ENCODE results near the gene FLOT2.

The FLOT2 gene

DNA sequence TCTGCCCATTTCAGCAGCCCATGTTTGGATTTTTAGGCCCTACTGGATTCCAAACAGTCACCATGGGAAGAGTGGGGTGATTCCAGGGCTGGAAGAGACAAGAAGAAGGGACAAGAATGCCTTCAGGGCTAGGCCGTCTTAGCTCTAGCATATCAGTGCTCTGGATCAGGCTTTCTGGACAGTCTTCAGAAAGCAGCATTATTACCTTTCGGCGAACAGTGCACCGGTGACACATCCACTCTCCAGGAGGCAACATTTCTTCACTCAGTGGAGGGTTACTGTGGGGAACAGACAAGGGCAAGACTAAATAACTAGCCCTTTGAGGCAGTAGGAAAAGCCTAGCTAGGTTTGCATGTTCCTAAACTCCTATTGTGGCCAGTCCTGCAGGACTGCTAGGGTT lies 29.3 kb upstream of the FLOT2 start:
- Histone ChIP-seq H3K9me2 (replicated peaks; ENCODE audit: control insufficient read depth, low read length) (no peaks in the 10 kb centered on the region), H3K36me3 (ENCODE audit: control insufficient read depth, low read length) (peaks cover 71% of the 10 kb centered on the region), H3K4me3 (ENCODE audit: low read length) (no peak overlapping the region), H3K27ac (ENCODE audit: low read depth, low read length) (no peak overlapping the region), H3K27me3 (ENCODE audit: control insufficient read depth, low read length) (no peaks in the 10 kb centered on the region), H3K9me3 (ENCODE audit: control insufficient read depth, insufficient read depth, low read length) (no peaks in the 10 kb centered on the region), H3F3A (ENCODE audit: control insufficient read depth, insufficient read depth) (no peaks in the 10 kb centered on the region; the same call in 1 of the 2 replicates), H3K79me2 (ENCODE audit: control insufficient read depth, low read length) (peaks cover 78% of the 10 kb centered on the region), H4K20me1 (ENCODE audit: control insufficient read depth, insufficient read depth, low read depth, low read length) (peaks cover 10% of the 10 kb centered on the region), H3K4me1 (ENCODE audit: control insufficient read depth, low read length) (peaks cover 17% of the 10 kb centered on the region), H3K4me2 (ENCODE audit: low read length) (no peak overlapping the region)
- TF ChIP-seq EZH2phosphoT487 (IDR thresholded peaks at IDR 0.05; ENCODE audit: borderline replicate concordance, low read length), result no peak
- TF ChIP-seq, protein P1, sequence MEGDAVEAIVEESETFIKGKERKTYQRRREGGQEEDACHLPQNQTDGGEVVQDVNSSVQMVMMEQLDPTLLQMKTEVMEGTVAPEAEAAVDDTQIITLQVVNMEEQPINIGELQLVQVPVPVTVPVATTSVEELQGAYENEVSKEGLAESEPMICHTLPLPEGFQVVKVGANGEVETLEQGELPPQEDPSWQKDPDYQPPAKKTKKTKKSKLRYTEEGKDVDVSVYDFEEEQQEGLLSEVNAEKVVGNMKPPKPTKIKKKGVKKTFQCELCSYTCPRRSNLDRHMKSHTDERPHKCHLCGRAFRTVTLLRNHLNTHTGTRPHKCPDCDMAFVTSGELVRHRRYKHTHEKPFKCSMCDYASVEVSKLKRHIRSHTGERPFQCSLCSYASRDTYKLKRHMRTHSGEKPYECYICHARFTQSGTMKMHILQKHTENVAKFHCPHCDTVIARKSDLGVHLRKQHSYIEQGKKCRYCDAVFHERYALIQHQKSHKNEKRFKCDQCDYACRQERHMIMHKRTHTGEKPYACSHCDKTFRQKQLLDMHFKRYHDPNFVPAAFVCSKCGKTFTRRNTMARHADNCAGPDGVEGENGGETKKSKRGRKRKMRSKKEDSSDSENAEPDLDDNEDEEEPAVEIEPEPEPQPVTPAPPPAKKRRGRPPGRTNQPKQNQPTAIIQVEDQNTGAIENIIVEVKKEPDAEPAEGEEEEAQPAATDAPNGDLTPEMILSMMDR (IDR thresholded peaks at IDR 0.05; ENCODE audit: low read depth, low read length, poor library complexity, severe bottlenecking), result no peak

DNA sequence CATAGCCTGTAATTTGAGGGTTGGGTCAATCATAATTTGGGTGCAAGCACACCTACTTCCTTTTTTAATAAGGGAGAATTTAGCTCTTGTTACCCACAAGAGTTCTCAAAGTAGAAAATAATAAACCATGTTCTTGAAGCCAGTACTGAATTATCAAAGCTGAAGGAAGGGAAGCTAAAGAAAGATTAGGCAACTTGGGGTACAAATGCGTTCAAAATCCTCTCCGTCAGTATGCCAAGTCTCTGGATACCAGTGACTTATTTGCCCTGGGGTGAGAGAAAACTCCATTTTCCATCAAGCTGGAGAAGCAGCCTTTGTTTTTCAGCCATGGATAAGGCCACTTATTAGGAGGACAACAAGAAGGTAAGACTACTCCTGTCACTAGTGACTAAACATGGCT lies 28.8 kb upstream of the FLOT2 start:
- Histone ChIP-seq H3K9me3 (ENCODE audit: control insufficient read depth, insufficient read depth, low read length) (no peaks in the 10 kb centered on the region), H3K4me1 (ENCODE audit: control insufficient read depth, low read length) (peaks cover 17% of the 10 kb centered on the region), H3K27ac (ENCODE audit: low read depth, low read length) (no peak overlapping the region), H3K4me2 (ENCODE audit: low read length) (no peak overlapping the region), H3K36me3 (ENCODE audit: control insufficient read depth, low read length) (peaks cover 75% of the 10 kb centered on the region), H3K79me2 (ENCODE audit: control insufficient read depth, low read length) (peaks cover 74% of the 10 kb centered on the region), H3F3A (ENCODE audit: control insufficient read depth, insufficient read depth) (no peaks in the 10 kb centered on the region; the same call in 1 of the 2 replicates), H3K27me3 (ENCODE audit: control insufficient read depth, low read length) (no peaks in the 10 kb centered on the region), H3K4me3 (ENCODE audit: low read length) (no peak overlapping the region), H4K20me1 (ENCODE audit: control insufficient read depth, insufficient read depth, low read depth, low read length) (peaks cover 10% of the 10 kb centered on the region), H3K9me2 (replicated peaks; ENCODE audit: control insufficient read depth, low read length) (no peaks in the 10 kb centered on the region)
- TF ChIP-seq, protein P1 (IDR thresholded peaks at IDR 0.05; ENCODE audit: low read depth, low read length, poor library complexity, severe bottlenecking), result no peak
- TF ChIP-seq EZH2phosphoT487 (IDR thresholded peaks at IDR 0.05; ENCODE audit: borderline replicate concordance, low read length), result no peak

DNA sequence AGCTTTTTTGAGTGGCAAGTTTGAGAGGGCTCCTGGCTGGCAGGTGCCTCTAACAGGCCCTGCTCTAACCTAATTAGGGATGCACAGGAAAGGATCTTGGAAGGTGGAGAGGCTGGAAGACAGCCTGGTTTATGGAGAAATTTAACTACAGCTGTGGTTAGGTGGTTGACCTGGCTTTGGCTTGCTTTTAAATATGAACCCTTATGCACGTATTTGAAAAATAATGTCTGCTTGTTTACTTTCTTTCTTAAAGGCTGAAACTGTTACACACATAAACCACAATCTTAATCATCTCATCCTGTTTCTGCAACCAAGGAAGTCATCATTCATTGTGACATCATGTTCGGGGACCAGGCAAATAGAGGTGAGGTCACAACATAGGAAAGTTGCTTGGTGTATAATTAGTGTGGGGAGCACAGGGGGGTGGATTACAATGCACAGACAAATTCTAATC lies 28.4 kb upstream of the FLOT2 start:
- Histone ChIP-seq H3K4me1 (ENCODE audit: control insufficient read depth, low read length) (peaks cover 17% of the 10 kb centered on the region), H3K36me3 (ENCODE audit: control insufficient read depth, low read length) (peaks cover 79% of the 10 kb centered on the region), H3K9me3 (ENCODE audit: control insufficient read depth, insufficient read depth, low read length) (no peaks in the 10 kb centered on the region), H3K79me2 (ENCODE audit: control insufficient read depth, low read length) (peaks cover 70% of the 10 kb centered on the region), H3K27ac (ENCODE audit: low read depth, low read length) (no peak overlapping the region), H3K27me3 (ENCODE audit: control insufficient read depth, low read length) (no peaks in the 10 kb centered on the region), H4K20me1 (ENCODE audit: control insufficient read depth, insufficient read depth, low read depth, low read length) (peaks cover 10% of the 10 kb centered on the region), H3F3A (ENCODE audit: control insufficient read depth, insufficient read depth) (no peaks in the 10 kb centered on the region; the same call in 1 of the 2 replicates), H3K9me2 (replicated peaks; ENCODE audit: control insufficient read depth, low read length) (no peaks in the 10 kb centered on the region), H3K4me3 (ENCODE audit: low read length) (no peak overlapping the region), H3K4me2 (ENCODE audit: low read length) (no peak overlapping the region)
- TF ChIP-seq, protein P1 (IDR thresholded peaks at IDR 0.05; ENCODE audit: low read depth, low read length, poor library complexity, severe bottlenecking), result no peak
- no peak for TF ChIP-seq EZH2phosphoT487 (IDR thresholded peaks at IDR 0.05; ENCODE audit: borderline replicate concordance, low read length)

All from DOHH2 (cell line).